GM12878 (cell line): ENCODE data around the gene CREB5. TPM values are rescaled to one million over a fixed set of nuclear protein-coding genes. Genes with fewer than 3 reads are reported as not detected.

ENCODE experiments used
- ATAC-seq: fragments of 200-7000 bp; cut with Tn5 transposase; 3 replicates; pipeline ENCODE4 v1.9.1; 2020; ENCODE audit warnings: mild to moderate bottlenecking, moderate library complexity
- BruUV-seq: library from RNA; stranded (reverse); fragments of 400-500 nt; replicated peaks from 2 replicates; lab custom pipeline; 2021; lab: Mats Ljungman, UMichigan
- CTCF ChIA-PET: fragments of 300-600 bp; sonication (Branson Sonifier 250); formaldehyde crosslinking; extraction: SDS; loops from one replicate; lab custom pipeline; 2021; ENCODE audit warnings: inconsistent platforms; lab: Yijun Ruan, JAX
- POLR2A ChIA-PET: fragments of 350-600 bp; formaldehyde crosslinking; extraction: SDS; loops from one replicate; lab custom pipeline; 2021; ENCODE audit warnings: inconsistent platforms; lab: Charles Lee
- RAD21 ChIA-PET: fragments of 300-600 bp; sonication (Branson Sonifier 250); formaldehyde crosslinking; loops from one replicate; lab custom pipeline; 2023; ENCODE audit warnings: antibody characterized with exemption; ENCODE audit not compliant: unreplicated experiment; lab: Charles Lee
- SMC1A ChIA-PET: fragments of 300-600 bp; sonication (Branson Sonifier 250); formaldehyde crosslinking; loops from one replicate; lab custom pipeline; 2023; ENCODE audit not compliant: unreplicated experiment, uncharacterized antibody; lab: Charles Lee
- DNase-seq: peaks from one replicate; pipeline ENCODE4 v3.0.0-alpha.2; 2011; ENCODE audit warnings: low read depth, low spot score
- FAIRE-seq: peaks from 3 replicates; lab custom pipeline; 2011; peaks lifted over from hg19 to GRCh38; lab: Jason Lieb, UNC
- H2AFZ ChIP-seq: 2 replicates; pipeline ENCODE4 v1.6.0; 2011; ENCODE audit warnings: low read depth, low read length, control low read depth; ENCODE audit not compliant: control insufficient read depth
- H3K27ac ChIP-seq: 2 replicates; pipeline ENCODE4 v1.5.1; 2011; ENCODE audit warnings: control low read depth; ENCODE audit not compliant: control insufficient read depth, insufficient read depth
- H3K27me3 ChIP-seq, 2 experiments: replicated peaks in 1 of 2; 2 replicates each; pipeline versions ENCODE4 v1.6.0 to v1.6.1; 2011; ENCODE audit warnings: low read length in 1 of 2; ENCODE audit not compliant: control insufficient read depth in 2 of 2, insufficient read depth in 2 of 2
- H3K36me3 ChIP-seq, 2 experiments: 2 replicates each; pipeline ENCODE4 v1.5.1; 2011; ENCODE audit warnings: low read length in 1 of 2; ENCODE audit not compliant: control insufficient read depth in 2 of 2, insufficient read depth in 2 of 2
- H3K4me1 ChIP-seq: 2 replicates; pipeline ENCODE4 v1.6.1; 2011; ENCODE audit warnings: mild to moderate bottlenecking, low read length, moderate library complexity, mixed read lengths; ENCODE audit not compliant: control insufficient read depth, insufficient read depth
- H3K4me2 ChIP-seq: 2 replicates; pipeline ENCODE4 v1.6.0; 2011; ENCODE audit warnings: control low read depth; ENCODE audit not compliant: control insufficient read depth, insufficient read depth
- H3K4me3 ChIP-seq: fragments of 200-600 bp; sonication (generic); 2 replicates; pipeline ENCODE4 v1.5.1; 2016
- H3K79me2 ChIP-seq: 2 replicates; pipeline ENCODE4 v1.6.0; 2011; ENCODE audit warnings: low read length; ENCODE audit not compliant: control insufficient read depth, insufficient read depth
- H3K9ac ChIP-seq: 2 replicates; pipeline ENCODE4 v1.8.0; 2011; ENCODE audit warnings: low read length, control low read depth, mixed read lengths; ENCODE audit not compliant: control insufficient read depth, insufficient read depth
- H3K9me3 ChIP-seq: replicated peaks from 3 replicates; pipeline ENCODE4 v1.5.1; 2011; ENCODE audit warnings: mild to moderate bottlenecking, low read length; ENCODE audit not compliant: control insufficient read depth, insufficient read depth
- H4K20me1 ChIP-seq: 2 replicates; pipeline ENCODE4 v1.6.0; 2011; ENCODE audit not compliant: control insufficient read depth, insufficient read depth
- BCLAF1 ChIP-seq: fragments of 450-650 bp; IDR thresholded peaks from 2 replicates; pipeline ENCODE4 v1.6.1; 2017; ENCODE audit warnings: antibody characterized with exemption, mild to moderate bottlenecking, moderate library complexity
- FOXK2 ChIP-seq: fragments of 450-650 bp; IDR thresholded peaks from 2 replicates; pipeline ENCODE4 v1.6.1; 2017; ENCODE audit warnings: mild to moderate bottlenecking, moderate library complexity
- HDGF ChIP-seq: fragments of 450-650 bp; IDR thresholded peaks from 2 replicates; pipeline ENCODE4 v1.6.1; 2016; ENCODE audit warnings: antibody characterized with exemption
- MEF2B ChIP-seq: fragments of 450-650 bp; IDR thresholded peaks from 2 replicates; pipeline ENCODE4 v1.6.1; 2018; ENCODE audit warnings: mild to moderate bottlenecking, moderate library complexity; ENCODE audit not compliant: partially characterized antibody, poor library complexity, severe bottlenecking
- NR2C1 ChIP-seq: fragments of 450-650 bp; IDR thresholded peaks from 2 replicates; pipeline ENCODE4 v1.6.1; 2017; ENCODE audit warnings: antibody characterized with exemption, mild to moderate bottlenecking, moderate library complexity
- POLR2AphosphoS2 ChIP-seq: IDR thresholded peaks from 2 replicates; pipeline ENCODE4 v1.6.1; 2011; ENCODE audit warnings: low read depth, mild to moderate bottlenecking, low read length, improper control_type of control experiment, moderate library complexity
- POU2F2 ChIP-seq: IDR thresholded peaks from 3 replicates; pipeline ENCODE4 v1.6.1; 2011; ENCODE audit warnings: low read depth, mild to moderate bottlenecking, low read length, borderline replicate concordance
- SREBF1 ChIP-seq: IDR thresholded peaks from 2 replicates; pipeline ENCODE4 v1.6.1; 2012; ENCODE audit warnings: mild to moderate bottlenecking, low read length
- SUPT20H ChIP-seq: IDR thresholded peaks from 2 replicates; pipeline ENCODE4 v1.6.1; 2011; ENCODE audit warnings: low read depth, mild to moderate bottlenecking, low read length, moderate library complexity, borderline replicate concordance; ENCODE audit not compliant: control insufficient read depth
- TCF12 ChIP-seq: IDR thresholded peaks from 2 replicates; pipeline ENCODE4 v1.6.1; 2011; ENCODE audit warnings: low read depth, mild to moderate bottlenecking, low read length
- ZNF207 ChIP-seq: fragments of 450-650 bp; IDR thresholded peaks from 2 replicates; pipeline ENCODE4 v1.6.1; 2014; ENCODE audit warnings: antibody characterized with exemption, mild to moderate bottlenecking, borderline replicate concordance
- ZNF592 ChIP-seq: fragments of 450-650 bp; IDR thresholded peaks from 2 replicates; pipeline ENCODE4 v1.6.1; 2017; ENCODE audit warnings: mild to moderate bottlenecking, moderate library complexity
- WGBS: methylation state at CpG from one replicate; pipeline ENCODE4 v1.1.6; 2016; ENCODE audit warnings: low lambda C conversion rate; ENCODE audit not compliant: insufficient replicate concordance, insufficient coverage; ENCODE audit errors: missing lambda C conversion rate; 5-methylcytosine and 5-hydroxymethylcytosine counted together
- in situ Hi-C: fragments of 300-500 bp; cut with MboI; formaldehyde crosslinking; loops from 9 replicates; pipeline ENCODE4 v1.14.3; 2018; ENCODE audit warnings: mixed read lengths
- intact Hi-C: fragments of 100-400 bp; cut with micrococcal nuclease; formaldehyde crosslinking; loops from one replicate; pipeline ENCODE4 v1.14.2; 2022; ENCODE audit not compliant: unreplicated experiment
- polyA plus RNA-seq, 11 experiments: library from polyadenylated mRNA; depleted of rRNA in 4 of 11; unstranded in 6 of 11; stranded (reverse) in 5 of 11; fragments of >200 nt; fragmentation: Nextera tagmentation in 4 of 11; fragmentation: Illumina TruSeq in 1 of 11; extraction: Ambion mirVana in 4 of 11; extraction: Trizol in 1 of 11; gene quantifications; 1 replicate in 1 of 11; 2 replicates in 10 of 11; pipeline versions ENCODE4 v1.2.1 to v1.2.3, GENCODE V29; 2011 to 2016; ENCODE audit warnings: inconsistent platforms in 2 of 11, missing spikeins in 2 of 11, low read depth in 1 of 11
- total RNA-seq, 4 experiments: library from RNA; depleted of rRNA in 3 of 4; stranded (reverse); fragments of >200 nt in 3 of 4; fragmentation: Illumina TruSeq in 1 of 4; extraction: Trizol in 1 of 4; gene quantifications; 2 replicates each; pipeline versions ENCODE4 v1.2.1 to v1.2.3, GENCODE V29; 2013 to 2021

CREB5 gene
- total and polyA plus RNA-seq, 10 of the 15 experiments (the other 5 are each of a cell fraction or from before 2014, with no cell fraction given) = 12.9 to 74.1 (median 53.0) TPM

GRCh38 chr7:28724563-28724962 is 312.2 kb downstream of the CREB5 start:
- peaks cover 0 to 7% of the 10 kb centered on the region in 2 experiments; a peak in 2 of 4 replicates for H3K36me3 ChIP-seq
- no peak for FAIRE-seq
- DNase-seq = no peak
- no peaks in the 10 kb centered on the region for H3K79me2 ChIP-seq
- H3K4me2 ChIP-seq = no peak overlapping the region
- no TSS peak for BruUV-seq
- RAD21 ChIA-PET = interaction anchor here (1.1 kb wide), 1 partner anchor 289 kb away, joined by 3 read pairs; no protein-coding TSS in a partner anchor
- CTCF ChIA-PET = interaction anchor here (0.7 kb wide), 1 partner anchor 22 kb away, joined by 3 read pairs; no protein-coding TSS in a partner anchor
- H3K4me1 ChIP-seq = no peaks in the 10 kb centered on the region
- H3K9ac ChIP-seq = no peak overlapping the region
- H3K27me3 ChIP-seq = no peaks in the 10 kb centered on the region
- ATAC-seq = no peak
- POLR2A ChIA-PET = interaction anchor here (0.9 kb wide), 1 partner anchor 13 kb away, joined by 3 read pairs; no protein-coding TSS in a partner anchor
- WGBS = 31% methylated on average over 1 of the region's 1 CpG
- no peaks in the 10 kb centered on the region for H3K9me3 ChIP-seq
- intact Hi-C loops = no loop called here
- SMC1A ChIA-PET = interaction anchor here (0.7 to 1.3 kb wide), 4 partner anchors 15 to 391 kb away, joined by 3 to 6 read pairs (median 4); no protein-coding TSS in a partner anchor
- no peak overlapping the region for H3K27ac ChIP-seq
- in situ Hi-C loops = no loop called here
- no peak overlapping the region for H2AFZ ChIP-seq
- H4K20me1 ChIP-seq = no peaks in the 10 kb centered on the region
- no peak overlapping the region for H3K4me3 ChIP-seq
- TF ChIP-seq FOXK2 (no peak), TCF12 (no peak), HDGF (no peak), POLR2AphosphoS2 (no peak), POU2F2 (no peak), BCLAF1 (no peak), ZNF207 (no peak), SUPT20H (no peak), MEF2B (no peak), ZNF592 (no peak), NR2C1 (no peak), SREBF1 (no peak)
